Adrenal gland (tissue), 12 donors: Measurements from ENCODE around the gene ZNF800. TPM values are rescaled to one million over a fixed set of nuclear protein-coding genes. Genes with fewer than 3 reads are reported as not detected.

Experiments
- DNase-seq, 7 donors: peaks; one replicate each; pipeline ENCODE4 v3.0.0-alpha.2; 2019 to 2020
- H3K27ac ChIP-seq, 5 donors: fragments of 200-600 bp; sonication (generic) in 4 of 5; 1 replicate in 3 of 5; 2 replicates in 2 of 5; pipeline versions ENCODE4 v1.5.1 to v1.8.0; 2016 to 2020; ENCODE audit warnings: mild to moderate bottlenecking in 1 of 5
- H3K27me3 ChIP-seq: fragments of 200-600 bp; 2 replicates; pipeline ENCODE4 v1.8.0; 2021
- H3K36me3 ChIP-seq, 2 donors: fragments of 200-600 bp; replicated peaks in 1 of 2; 1 replicate in 1 of 2; 2 replicates in 1 of 2; pipeline versions ENCODE4 v1.5.1 to v1.8.0; 2018 to 2022
- H3K4me1 ChIP-seq, 2 donors: fragments of 200-600 bp; replicated peaks in 1 of 2; 1 replicate in 1 of 2; 2 replicates in 1 of 2; pipeline versions ENCODE4 v1.5.1 to v1.8.0; 2018 to 2021
- H3K4me3 ChIP-seq, 4 donors: fragments of 200-600 bp; sonication (generic) in 3 of 4; one replicate each; pipeline ENCODE4 v1.5.1; 2016 to 2018
- H3K9me3 ChIP-seq, 3 donors: fragments of 200-600 bp; sonication (generic) in 1 of 3; replicated peaks in 1 of 3; 1 replicate in 2 of 3; 2 replicates in 1 of 3; pipeline versions ENCODE4 v1.5.1 to v1.8.0; 2016 to 2021
- CTCF ChIP-seq, 6 experiments: fragments of 450-650 bp in 4 of 6; fragments of 200-600 bp in 2 of 6; sonication (generic) in 1 of 6; IDR thresholded peaks; 1 replicate in 5 of 6; 2 replicates in 1 of 6; pipeline versions ENCODE4 v1.5.1 to v1.8.0; 2016 to 2021; ENCODE audit warnings: antibody characterized with exemption in 6 of 6, mild to moderate bottlenecking in 2 of 6, moderate library complexity in 1 of 6
- POLR2A ChIP-seq, 2 donors: fragments of 450-650 bp; IDR thresholded peaks; one replicate each; pipeline ENCODE4 v1.6.1; 2017; ENCODE audit warnings: antibody characterized with exemption in 2 of 2, mild to moderate bottlenecking in 2 of 2, moderate library complexity in 1 of 2
- WGBS, 4 donors: extraction: QIAGEN DNeasy Blood & Tissue Kit in 2 of 4; methylation state at CpG; one replicate each; pipeline versions ENCODE4 v1.1.5 to v1.1.7; 2013 to 2017; 5-methylcytosine and 5-hydroxymethylcytosine counted together
- intact Hi-C, 2 donors: fragments of 100-400 bp; cut with DNase I; formaldehyde crosslinking; loops; one replicate each; pipeline versions ENCODE4 v1.14.1 to v1.15.0; 2022 to 2023
- polyA plus RNA-seq, 3 donors: library from polyadenylated mRNA; stranded (reverse); fragments of 200-250 nt in 2 of 3; fragments of 350-450 nt in 1 of 3; fragmentation: Illumina TruSeq in 1 of 3; extraction: RNeasy Lipid Tissue Mini Kit (QIAGEN cat#74804) in 1 of 3; gene quantifications; one replicate each; pipeline ENCODE4 v1.2.3, GENCODE V29; 2013 to 2014
- total RNA-seq, 9 donors: library from RNA; depleted of rRNA in 4 of 9; stranded (reverse); fragments of >200 nt in 4 of 9; fragments of 120-200 nt in 1 of 9; fragmentation: NEBNext Ultra II Directional in 1 of 9; extraction: Animal tissue kit (Norgen Biotek cat#: 25700) in 1 of 9; gene quantifications; one replicate each; pipeline versions ENCODE4 v1.1.0 to v1.2.4, GENCODE V29; 2013 to 2023
- donor health status: healthy with polysubstance abuse.
- donor health status: Bipolar disorder and iron deficiency.
- donor health status: DM: yes; HTN: yes; CAD: no.
- donor health status: DM: no; HTN: no; CAD: no.
- donor health status: DM: no; HTN: no; CAD: no.
- donor health status: DM: yes; HTN: yes; CAD: no.

Gene ZNF800
- total and polyA plus RNA-seq, 12 donors, result 11.0 to 41.6 (median 28.4) TPM

- no peaks in the 10 kb centered on the region for H3K36me3 ChIP-seq
- intact Hi-C loops, result no loop called here
- H3K27me3 ChIP-seq, result peaks cover 11% of the 10 kb centered on the region
- WGBS, 4 donors, result 67 to 95% (median 77%) methylated on average over 1 of the region's 1 CpG
- DNase-seq, result no peak
- TF ChIP-seq POLR2A (IDR thresholded peaks at IDR 0.05), result no peak
- no peak for TF ChIP-seq CTCF (IDR thresholded peaks at IDR 0.05)
- no peak overlapping the region for H3K27ac ChIP-seq
- no peaks in the 10 kb centered on the region for H3K4me1 ChIP-seq
- H3K4me3 ChIP-seq, result no peak overlapping the region
- no peaks in the 10 kb centered on the region for H3K9me3 ChIP-seq
These were observed 62.4 kb downstream of the ZNF800 start for GRCh38 chr7:127330070-127330469.

GRCh38 chr7:127322832-127323493 is 69.5 kb downstream of the ZNF800 start:
- Histone ChIP-seq H3K4me1 (no peaks in the 10 kb centered on the region), H3K27ac (no peak overlapping the region), H3K27me3 (no peaks in the 10 kb centered on the region), H3K36me3 (no peaks in the 10 kb centered on the region), H3K9me3 (no peaks in the 10 kb centered on the region), H3K4me3 (no peak overlapping the region)
- intact Hi-C loops, result loop anchor here in 1 of 2 donors (5.0 kb wide), 1 partner anchor 216 kb away; no protein-coding TSS in a partner anchor
- WGBS, 4 donors, result 57 to 69% (median 66%) methylated on average over 7 of the region's 7 CpGs
- no peak for DNase-seq
- no peak for TF ChIP-seq CTCF (IDR thresholded peaks at IDR 0.05)
- TF ChIP-seq POLR2A (IDR thresholded peaks at IDR 0.05), result no peak

- DNase-seq, result no peak
- TF ChIP-seq POLR2A (IDR thresholded peaks at IDR 0.05) (no peak), CTCF (IDR thresholded peaks at IDR 0.05) (no peak)
- WGBS, 4 donors, result 51 to 64% (median 58%) methylated on average over 5 of the region's 5 CpGs
- Histone ChIP-seq H3K27me3 (no peaks in the 10 kb centered on the region), H3K36me3 (no peaks in the 10 kb centered on the region), H3K27ac (no peak overlapping the region), H3K4me1 (no peaks in the 10 kb centered on the region), H3K4me3 (no peak overlapping the region), H3K9me3 (no peaks in the 10 kb centered on the region)
- intact Hi-C loops, result loop anchor here in 1 of 2 donors (5.0 kb wide), 1 partner anchor 215 kb away; no protein-coding TSS in a partner anchor
These were observed 70.2 kb downstream of the ZNF800 start for GRCh38 chr7:127322351-127322750.

GRCh38 chr7:127320974-127321373 is 71.5 kb downstream of the ZNF800 start:
- intact Hi-C loops, result loop anchor here in 1 of 2 donors (5.0 kb wide), 1 partner anchor 214 kb away; no protein-coding TSS in a partner anchor
- H3K4me1 ChIP-seq, result no peaks in the 10 kb centered on the region
- no peaks in the 10 kb centered on the region for H3K36me3 ChIP-seq
- 76 to 85% (median 82%) methylated on average over 4 of the region's 4 CpGs for WGBS, 4 donors
- no peaks in the 10 kb centered on the region for H3K27me3 ChIP-seq
- DNase-seq, result no peak
- no peak overlapping the region for H3K4me3 ChIP-seq
- TF ChIP-seq POLR2A (IDR thresholded peaks at IDR 0.05), result no peak
- TF ChIP-seq CTCF (IDR thresholded peaks at IDR 0.05), result no peak
- H3K9me3 ChIP-seq, result no peaks in the 10 kb centered on the region
- H3K27ac ChIP-seq, result no peak overlapping the region

Other genes with a start within 250 kb of the ZNF800 start
- 1 to 10 TPM in 2 of 9 donors, under 1 TPM in 2, not detected in 5; 0.34 to 2.5 (median 0.91) TPM for gene GRM8, start 139.8 kb downstream of the ZNF800 start, total RNA-seq
- 1 to 10 TPM in 1 of 3 donors, under 1 TPM in 2; 0.10 to 1.0 (median 0.92) TPM for gene GRM8, start 139.8 kb downstream of the ZNF800 start, polyA plus RNA-seq
- 10 to 100 TPM; 14.0 to 19.5 (median 17.8) TPM for gene GCC1, start 192.9 kb upstream of the ZNF800 start, total RNA-seq
- gene GCC1, start 192.9 kb upstream of the ZNF800 start, polyA plus RNA-seq, result 10 to 100 TPM in 1 of 3 donors, 1 to 10 TPM in 2; 1.9 to 11.4 (median 4.2) TPM
- 100 to 1,000 TPM in 8 of 9 donors, 10 to 100 TPM in 1; 88.7 to 175 (median 115) TPM for gene ARF5, start 195.7 kb upstream of the ZNF800 start, total RNA-seq
- 100 to 1,000 TPM; 112 to 259 (median 154) TPM for gene ARF5, start 195.7 kb upstream of the ZNF800 start, polyA plus RNA-seq
- gene FSCN3, start 201.0 kb upstream of the ZNF800 start, total RNA-seq, result 1 to 10 TPM in 2 of 9 donors, under 1 TPM in 3, not detected in 4; 0.50 to 4.9 (median 0.60) TPM
- gene FSCN3, start 201.0 kb upstream of the ZNF800 start, polyA plus RNA-seq, result 1 to 10 TPM in 2 of 3 donors, under 1 TPM in 1; 0.68 to 2.0 (median 1.0) TPM
- gene PAX4, start 225.4 kb upstream of the ZNF800 start, total RNA-seq, result not detected
- gene PAX4, start 225.4 kb upstream of the ZNF800 start, polyA plus RNA-seq, result not detected